GM12872 (cell line): ENCODE measurements around the gene SRGAP1.

Source experiments
- TF ChIP-seq, protein P1 (sequence below): IDR thresholded peaks from 3 replicates; pipeline ENCODE4 v1.5.1; 2011; ENCODE audit warnings: low read depth, mild to moderate bottlenecking, low read length, moderate library complexity; ENCODE audit not compliant: insufficient read depth

SRGAP1 gene

DNA sequence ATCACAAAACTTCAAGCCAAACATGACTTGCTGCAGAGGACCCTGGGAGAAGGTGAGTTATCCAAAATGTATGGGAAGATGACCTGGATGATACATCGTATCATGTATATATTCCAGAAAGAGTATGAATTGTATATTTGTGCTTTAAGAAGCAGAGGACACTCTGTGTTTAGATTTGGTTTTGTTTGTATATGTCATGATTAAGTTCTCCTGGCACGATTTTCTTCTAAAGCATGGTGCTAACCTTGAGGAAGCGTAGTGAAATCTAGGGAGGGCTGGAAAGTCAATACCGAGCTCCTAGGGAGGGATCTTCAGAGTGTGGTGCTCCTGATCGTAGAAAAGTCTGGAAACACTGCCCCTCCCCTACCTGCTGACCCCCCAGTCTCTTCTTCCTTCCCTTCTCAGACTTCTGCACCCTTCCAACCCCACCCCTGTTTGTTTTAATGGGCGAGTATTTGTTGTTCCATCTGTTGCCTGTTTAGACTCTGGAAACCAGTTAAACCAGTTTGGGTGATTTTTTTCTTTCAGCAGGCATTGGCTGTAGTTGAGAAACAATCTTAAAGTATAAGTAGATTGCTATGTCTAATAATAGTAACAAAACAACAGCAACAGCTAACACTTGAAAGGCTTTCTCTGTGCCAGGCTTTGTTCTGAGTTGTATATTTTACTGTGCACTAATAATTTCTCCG, 236.0 kb downstream of the SRGAP1 start:
- TF ChIP-seq, protein P1, sequence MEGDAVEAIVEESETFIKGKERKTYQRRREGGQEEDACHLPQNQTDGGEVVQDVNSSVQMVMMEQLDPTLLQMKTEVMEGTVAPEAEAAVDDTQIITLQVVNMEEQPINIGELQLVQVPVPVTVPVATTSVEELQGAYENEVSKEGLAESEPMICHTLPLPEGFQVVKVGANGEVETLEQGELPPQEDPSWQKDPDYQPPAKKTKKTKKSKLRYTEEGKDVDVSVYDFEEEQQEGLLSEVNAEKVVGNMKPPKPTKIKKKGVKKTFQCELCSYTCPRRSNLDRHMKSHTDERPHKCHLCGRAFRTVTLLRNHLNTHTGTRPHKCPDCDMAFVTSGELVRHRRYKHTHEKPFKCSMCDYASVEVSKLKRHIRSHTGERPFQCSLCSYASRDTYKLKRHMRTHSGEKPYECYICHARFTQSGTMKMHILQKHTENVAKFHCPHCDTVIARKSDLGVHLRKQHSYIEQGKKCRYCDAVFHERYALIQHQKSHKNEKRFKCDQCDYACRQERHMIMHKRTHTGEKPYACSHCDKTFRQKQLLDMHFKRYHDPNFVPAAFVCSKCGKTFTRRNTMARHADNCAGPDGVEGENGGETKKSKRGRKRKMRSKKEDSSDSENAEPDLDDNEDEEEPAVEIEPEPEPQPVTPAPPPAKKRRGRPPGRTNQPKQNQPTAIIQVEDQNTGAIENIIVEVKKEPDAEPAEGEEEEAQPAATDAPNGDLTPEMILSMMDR = no peak

DNA sequence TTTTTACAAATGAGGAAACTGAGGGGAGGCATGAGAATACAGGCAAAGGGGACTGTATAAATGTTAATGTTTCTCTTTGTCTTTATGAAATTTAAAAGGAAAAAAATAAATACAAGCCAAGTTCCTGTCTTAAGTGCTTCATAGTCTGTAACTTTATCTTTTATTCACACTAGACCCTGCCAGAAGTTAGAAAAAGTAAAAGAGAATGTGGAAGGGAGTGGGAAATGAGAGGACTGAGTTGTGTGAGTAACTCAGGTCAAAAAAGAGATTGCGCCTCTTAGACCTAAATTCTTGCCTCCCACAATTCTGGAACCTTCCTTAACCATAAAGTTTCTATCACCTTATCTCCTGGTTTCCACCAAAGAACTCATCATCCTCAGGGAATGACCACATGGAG, 236.5 kb downstream of the SRGAP1 start:
- TF ChIP-seq, protein P1 = no peak

- TF ChIP-seq, protein P1 = no peak
Observed at GRCh38 chr12:64082116-64082515, 237.6 kb downstream of the SRGAP1 start.

DNA sequence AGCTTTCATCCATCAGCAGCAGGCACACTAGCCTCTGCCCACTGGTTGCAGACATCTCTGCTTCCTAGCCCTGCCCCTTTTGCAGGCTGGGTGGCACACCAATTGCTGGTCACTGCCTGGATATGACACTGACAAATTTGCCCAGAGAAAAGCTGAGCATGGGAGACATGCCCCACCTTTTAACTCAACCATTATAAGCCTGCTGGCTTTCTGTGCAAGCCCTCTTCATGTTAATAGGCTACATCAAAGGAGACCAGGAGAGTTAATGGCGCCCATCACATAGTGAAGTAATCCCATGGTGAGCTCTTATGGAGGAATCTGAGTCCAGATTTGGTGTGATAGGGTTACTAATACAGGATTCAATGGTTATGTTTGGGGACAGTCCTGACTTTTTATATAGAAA, 238.4 kb downstream of the SRGAP1 start:
- TF ChIP-seq, protein P1 = no peak

- TF ChIP-seq, protein P1 = no peak
Observed at GRCh38 chr12:64083285-64084210, 239.0 kb downstream of the SRGAP1 start.

GRCh38 chr12:64085154-64085553, 240.7 kb downstream of the SRGAP1 start:
- TF ChIP-seq, protein P1 = no peak

GRCh38 chr12:64085996-64086395, 241.5 kb downstream of the SRGAP1 start:
- TF ChIP-seq, protein P1 = no peak
